ENCODE measurements around the gene CABLES1.
"Not testable (repeated sequence)": the region's sequence is repeated elsewhere in the genome, so short reads cannot be mapped to it uniquely, and the experiment has no call there.

The CABLES1 gene

GRCh38 chr18:23258566-23259469, 123.5 kb downstream of the CABLES1 start:
- no peak for DNase-seq (ENCODE audit: low read depth, low spot score)
- no peak overlapping the region for H3K27ac ChIP-seq

- peak overlapping the region; percentile 47 for H3K27ac ChIP-seq
- DNase-seq (ENCODE audit: low read depth, low spot score): no peak
Measured at GRCh38 chr18:23259701-23260681, 124.7 kb downstream of the CABLES1 start.

DNA sequence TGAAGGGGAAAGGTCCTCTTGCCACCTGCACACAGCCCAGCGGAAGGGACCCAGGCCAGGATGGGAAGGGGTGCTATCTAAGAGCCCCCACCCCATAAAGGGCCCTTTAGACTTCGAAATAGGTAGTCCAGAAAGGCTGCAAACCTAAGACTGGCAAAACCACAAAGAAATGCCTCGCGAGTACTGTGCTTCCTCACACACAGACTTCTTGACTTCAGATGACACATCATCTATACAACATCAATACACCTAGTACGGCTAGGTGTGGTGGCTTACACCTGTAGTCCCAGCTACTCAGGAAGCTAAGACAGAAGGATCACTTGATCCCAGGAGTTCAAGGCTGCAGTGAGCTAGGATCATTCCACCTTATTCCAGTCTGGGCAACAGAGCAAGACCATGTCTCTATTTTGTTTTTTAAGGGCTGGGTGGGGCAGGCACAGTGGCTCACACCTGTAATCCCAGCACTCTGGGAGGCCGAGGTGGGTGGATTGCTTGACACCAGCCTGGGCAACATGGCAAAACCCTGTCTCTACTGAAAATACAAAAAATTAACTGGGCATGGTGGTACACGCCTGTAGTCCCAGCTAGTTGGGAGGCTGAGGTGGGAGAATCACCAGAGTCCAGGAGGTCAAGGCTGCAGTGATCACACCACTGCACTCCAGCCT, 125.8 kb downstream of the CABLES1 start:
- peak overlapping the region; percentile 47 for H3K27ac ChIP-seq
- DNase-seq (ENCODE audit: low read depth, low spot score): no peak

GRCh38 chr18:23263551-23264235, 128.4 kb downstream of the CABLES1 start:
- no peak overlapping the region for H3K27ac ChIP-seq
- DNase-seq (ENCODE audit: low read depth, low spot score): no peak

- no peak for DNase-seq (ENCODE audit: low read depth, low spot score)
- H3K27ac ChIP-seq: no peak overlapping the region
Measured at GRCh38 chr18:23265682-23266399, 130.6 kb downstream of the CABLES1 start.

GRCh38 chr18:23266717-23267446, 131.6 kb downstream of the CABLES1 start:
- DNase-seq (ENCODE audit: low read depth, low spot score): no peak
- H3K27ac ChIP-seq: no peak overlapping the region

DNA sequence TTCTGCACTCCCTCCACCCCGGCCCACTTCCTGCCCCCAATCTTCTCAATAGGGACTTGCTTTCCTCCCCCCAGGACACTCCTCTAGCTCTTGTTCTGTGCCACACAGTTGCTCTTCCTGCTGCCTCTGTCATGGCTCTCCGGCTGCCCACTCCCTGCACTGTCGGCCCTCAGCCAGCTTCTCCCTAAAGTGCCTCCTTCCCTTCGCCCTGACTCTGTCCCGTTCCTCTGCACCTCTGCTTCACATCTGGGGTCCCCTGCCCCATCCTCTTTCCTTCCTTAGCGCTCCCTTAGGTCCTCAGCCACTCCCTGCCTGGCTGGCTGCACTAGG, 132.1 kb downstream of the CABLES1 start:
- H3K27ac ChIP-seq: no peak overlapping the region
- DNase-seq (ENCODE audit: low read depth, low spot score): no peak

GRCh38 chr18:23268641-23269040, 133.4 kb downstream of the CABLES1 start:
- no peak for DNase-seq (ENCODE audit: low read depth, low spot score)
- no peak overlapping the region for H3K27ac ChIP-seq

DNA sequence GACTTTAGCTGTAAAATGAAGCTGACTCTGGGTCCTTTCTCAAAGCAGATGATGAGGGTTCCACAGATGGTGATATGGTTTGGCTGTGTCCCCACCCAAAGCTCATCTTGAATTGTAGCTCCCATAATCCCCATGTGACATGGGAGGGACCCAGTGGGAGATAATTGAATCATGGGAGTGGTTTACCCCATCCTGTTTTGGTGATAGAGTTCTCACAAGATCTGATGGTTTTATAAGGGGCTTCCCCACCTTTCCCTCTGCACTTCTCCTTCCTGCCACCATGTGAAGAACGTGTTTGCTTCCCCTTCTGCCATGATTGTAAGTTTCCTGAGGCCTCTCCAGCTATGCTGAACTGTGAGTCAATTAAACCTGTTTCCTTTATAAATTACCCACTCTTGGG, 133.8 kb downstream of the CABLES1 start:
- not testable (repeated sequence) for H3K27ac ChIP-seq; DNase-seq (ENCODE audit: low read depth, low spot score)

DNA sequence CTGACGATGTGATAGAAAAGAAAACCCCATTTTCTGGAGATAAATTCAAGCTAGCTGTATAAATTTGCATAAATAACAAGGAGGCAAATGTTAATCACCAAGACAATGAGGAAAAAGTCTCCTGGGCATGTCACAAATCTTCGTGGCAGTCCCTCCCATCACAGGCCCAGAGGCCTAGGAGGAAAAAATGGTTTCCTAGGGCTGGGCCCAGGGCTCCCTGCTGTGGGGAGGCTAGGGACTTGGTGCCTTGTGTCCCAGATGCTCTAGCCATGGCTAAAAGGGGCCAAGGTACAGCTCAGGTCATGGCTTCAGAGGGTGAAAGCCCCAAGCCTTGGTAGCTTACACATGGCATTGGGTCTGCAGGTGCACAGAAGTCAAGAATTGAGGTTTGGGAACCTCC, 134.6 kb downstream of the CABLES1 start:
- no peak overlapping the region for H3K27ac ChIP-seq
- no peak for DNase-seq (ENCODE audit: low read depth, low spot score)

- no peak for DNase-seq (ENCODE audit: low read depth, low spot score)
Measured at GRCh38 chr18:23270986-23271680, 135.8 kb downstream of the CABLES1 start.

GRCh38 chr18:23272498-23273232, 137.4 kb downstream of the CABLES1 start:
- DNase-seq (ENCODE audit: low read depth, low spot score): no peak
- H3K27ac ChIP-seq: no peak overlapping the region

More at GRCh38 chr18:23270986-23271680, 135.8 kb downstream of the CABLES1 start:
- no peak overlapping the region for H3K27ac ChIP-seq

- no peak for DNase-seq (ENCODE audit: low read depth, low spot score)
Measured at GRCh38 chr18:23273443-23273966, 138.2 kb downstream of the CABLES1 start.

DNA sequence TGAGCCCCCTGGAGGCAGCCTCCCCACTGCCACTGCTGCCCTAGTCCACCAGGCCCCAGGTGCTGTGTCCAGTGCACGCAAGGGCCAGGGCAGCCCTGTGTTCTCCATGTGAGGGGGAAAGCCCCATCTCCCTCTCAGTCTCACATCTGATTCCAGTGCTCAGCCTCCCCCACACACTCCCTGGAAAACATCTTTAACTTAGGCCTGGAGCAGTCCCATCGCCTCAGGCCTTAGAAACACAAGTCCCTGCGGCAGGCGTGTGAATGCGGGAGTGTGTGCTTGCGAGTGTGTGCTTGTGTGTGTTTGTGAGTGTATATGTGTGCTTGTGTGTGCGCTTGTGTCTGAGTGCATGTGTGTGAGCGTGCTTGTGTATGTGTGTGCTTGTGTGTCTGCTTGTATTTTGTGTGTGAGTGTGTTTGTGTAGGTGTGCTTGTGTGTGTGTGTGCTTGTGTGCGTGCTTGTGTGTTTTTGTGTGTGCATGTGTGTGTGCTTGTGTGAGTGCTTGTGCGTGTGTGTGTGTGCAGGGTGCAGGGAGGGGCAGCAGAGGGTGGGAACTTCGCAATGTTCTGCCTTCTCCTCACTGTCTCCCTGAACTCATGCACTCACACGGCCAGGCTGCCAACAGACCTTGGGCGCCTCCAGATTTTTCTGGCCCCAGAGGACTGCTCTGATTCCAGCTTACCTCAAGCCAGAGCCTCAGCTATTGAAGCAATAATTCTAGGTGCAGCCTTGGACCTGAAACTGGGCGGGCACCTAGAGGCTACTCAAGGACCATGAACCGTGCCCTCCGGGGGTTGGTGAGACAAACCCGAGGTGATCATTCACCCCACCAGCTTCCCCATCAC, 139.6 kb downstream of the CABLES1 start:
- DNase-seq (ENCODE audit: low read depth, low spot score): no peak
- H3K27ac ChIP-seq: no peak overlapping the region

More at GRCh38 chr18:23273443-23273966, 138.2 kb downstream of the CABLES1 start:
- no peak overlapping the region for H3K27ac ChIP-seq

GRCh38 chr18:23276451-23276850, 141.2 kb downstream of the CABLES1 start:
- no peak for DNase-seq (ENCODE audit: low read depth, low spot score)

DNA sequence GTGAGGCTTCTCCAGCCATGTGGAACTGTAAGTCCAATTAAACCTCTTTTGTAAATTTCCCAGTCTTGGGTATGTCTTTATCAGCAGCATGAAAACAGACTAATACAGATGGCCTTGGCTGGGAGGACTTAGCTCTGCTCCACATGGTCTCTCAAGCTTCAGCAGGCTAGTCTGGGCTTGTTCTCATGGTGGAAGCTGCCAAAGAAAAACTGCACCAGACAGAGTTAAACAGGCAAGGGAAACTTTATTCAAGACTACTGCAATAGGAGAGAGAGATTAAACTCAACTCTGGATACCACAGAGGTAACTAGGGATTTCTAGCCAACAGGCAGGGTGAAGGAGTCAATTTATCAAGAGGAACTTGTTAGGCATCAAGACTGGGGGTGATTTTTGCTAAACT, 142.1 kb downstream of the CABLES1 start:
- DNase-seq (ENCODE audit: low read depth, low spot score): no peak
- H3K27ac ChIP-seq: no peak overlapping the region

More at GRCh38 chr18:23276451-23276850, 141.2 kb downstream of the CABLES1 start:
- no peak overlapping the region for H3K27ac ChIP-seq
